Measurements from ENCODE around the gene LARP1.

The LARP1 gene

DNA sequence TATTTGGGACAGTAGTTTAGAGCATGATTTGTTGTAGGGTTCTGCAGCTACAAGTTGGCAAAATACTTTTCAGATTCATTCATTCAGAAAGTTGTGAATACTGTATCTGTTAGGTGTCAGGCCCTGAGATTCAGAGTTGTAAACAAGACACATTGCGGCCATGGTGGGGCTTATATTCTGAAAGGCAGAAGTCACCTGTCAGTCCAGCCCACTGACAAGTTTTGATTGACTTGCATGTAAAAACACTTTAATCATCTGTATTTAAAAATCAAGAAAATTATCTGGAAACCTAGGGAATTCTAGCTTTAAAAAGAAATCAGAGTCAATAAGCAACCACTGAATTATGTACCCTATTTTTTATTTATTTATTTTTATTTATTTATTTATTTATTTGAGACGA, 13.0 kb downstream of the LARP1 start:
- TF ChIP-seq ARNTL (CRISPR knock-in tag; IDR thresholded peaks at IDR 0.05; ENCODE audit: borderline replicate concordance, low read depth): no peak
- ATAC-seq: no peak

DNA sequence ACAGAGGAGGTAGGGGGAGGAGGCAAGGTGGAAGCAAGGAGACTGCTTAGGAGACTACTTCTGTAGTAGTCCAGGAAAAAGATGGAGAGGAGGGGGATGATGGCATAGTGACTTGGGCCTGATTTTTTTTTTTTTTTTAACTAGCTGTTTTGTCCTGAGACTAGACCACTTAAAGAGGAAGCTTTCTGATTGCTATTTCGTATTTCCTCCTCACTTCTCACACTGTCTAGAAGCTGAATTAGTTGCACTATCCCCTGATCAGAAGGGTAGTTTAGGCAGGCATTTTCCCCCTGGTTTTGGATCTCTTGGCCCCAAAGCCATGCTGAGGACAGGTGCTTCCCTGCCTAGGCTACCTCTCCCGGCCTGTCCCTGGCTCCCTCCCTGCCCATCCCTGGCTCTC, 14.9 kb downstream of the LARP1 start:
- TF ChIP-seq ZNF8 (CRISPR knock-in tag; IDR thresholded peaks at IDR 0.05): no peak
- no peak for TF ChIP-seq RARB (CRISPR knock-in tag; IDR thresholded peaks at IDR 0.05)
- TF ChIP-seq ISL1 (CRISPR knock-in tag; IDR thresholded peaks at IDR 0.05): no peak
- no peak for TF ChIP-seq ZNF565 (CRISPR knock-in tag; conservative IDR thresholded peaks at IDR 0.05; ENCODE audit: low read depth)
- TF ChIP-seq PPARA (CRISPR knock-in tag; IDR thresholded peaks at IDR 0.05; ENCODE audit: borderline replicate concordance): no peak
- no peak for TF ChIP-seq OSR1 (CRISPR knock-in tag; IDR thresholded peaks at IDR 0.05)
- TF ChIP-seq, protein P1, sequence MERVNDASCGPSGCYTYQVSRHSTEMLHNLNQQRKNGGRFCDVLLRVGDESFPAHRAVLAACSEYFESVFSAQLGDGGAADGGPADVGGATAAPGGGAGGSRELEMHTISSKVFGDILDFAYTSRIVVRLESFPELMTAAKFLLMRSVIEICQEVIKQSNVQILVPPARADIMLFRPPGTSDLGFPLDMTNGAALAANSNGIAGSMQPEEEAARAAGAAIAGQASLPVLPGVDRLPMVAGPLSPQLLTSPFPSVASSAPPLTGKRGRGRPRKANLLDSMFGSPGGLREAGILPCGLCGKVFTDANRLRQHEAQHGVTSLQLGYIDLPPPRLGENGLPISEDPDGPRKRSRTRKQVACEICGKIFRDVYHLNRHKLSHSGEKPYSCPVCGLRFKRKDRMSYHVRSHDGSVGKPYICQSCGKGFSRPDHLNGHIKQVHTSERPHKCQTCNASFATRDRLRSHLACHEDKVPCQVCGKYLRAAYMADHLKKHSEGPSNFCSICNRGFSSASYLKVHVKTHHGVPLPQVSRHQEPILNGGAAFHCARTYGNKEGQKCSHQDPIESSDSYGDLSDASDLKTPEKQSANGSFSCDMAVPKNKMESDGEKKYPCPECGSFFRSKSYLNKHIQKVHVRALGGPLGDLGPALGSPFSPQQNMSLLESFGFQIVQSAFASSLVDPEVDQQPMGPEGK (CRISPR knock-in tag; IDR thresholded peaks at IDR 0.05; ENCODE audit: borderline replicate concordance): no peak
- no peak for TF ChIP-seq ARNTL (CRISPR knock-in tag; IDR thresholded peaks at IDR 0.05; ENCODE audit: borderline replicate concordance, low read depth)
- TF ChIP-seq CSDC2 (CRISPR knock-in tag; IDR thresholded peaks at IDR 0.05): no peak
- TF ChIP-seq TCF4 (CRISPR knock-in tag; IDR thresholded peaks at IDR 0.05; ENCODE audit: borderline replicate concordance): no peak
- TF ChIP-seq, protein P2, sequence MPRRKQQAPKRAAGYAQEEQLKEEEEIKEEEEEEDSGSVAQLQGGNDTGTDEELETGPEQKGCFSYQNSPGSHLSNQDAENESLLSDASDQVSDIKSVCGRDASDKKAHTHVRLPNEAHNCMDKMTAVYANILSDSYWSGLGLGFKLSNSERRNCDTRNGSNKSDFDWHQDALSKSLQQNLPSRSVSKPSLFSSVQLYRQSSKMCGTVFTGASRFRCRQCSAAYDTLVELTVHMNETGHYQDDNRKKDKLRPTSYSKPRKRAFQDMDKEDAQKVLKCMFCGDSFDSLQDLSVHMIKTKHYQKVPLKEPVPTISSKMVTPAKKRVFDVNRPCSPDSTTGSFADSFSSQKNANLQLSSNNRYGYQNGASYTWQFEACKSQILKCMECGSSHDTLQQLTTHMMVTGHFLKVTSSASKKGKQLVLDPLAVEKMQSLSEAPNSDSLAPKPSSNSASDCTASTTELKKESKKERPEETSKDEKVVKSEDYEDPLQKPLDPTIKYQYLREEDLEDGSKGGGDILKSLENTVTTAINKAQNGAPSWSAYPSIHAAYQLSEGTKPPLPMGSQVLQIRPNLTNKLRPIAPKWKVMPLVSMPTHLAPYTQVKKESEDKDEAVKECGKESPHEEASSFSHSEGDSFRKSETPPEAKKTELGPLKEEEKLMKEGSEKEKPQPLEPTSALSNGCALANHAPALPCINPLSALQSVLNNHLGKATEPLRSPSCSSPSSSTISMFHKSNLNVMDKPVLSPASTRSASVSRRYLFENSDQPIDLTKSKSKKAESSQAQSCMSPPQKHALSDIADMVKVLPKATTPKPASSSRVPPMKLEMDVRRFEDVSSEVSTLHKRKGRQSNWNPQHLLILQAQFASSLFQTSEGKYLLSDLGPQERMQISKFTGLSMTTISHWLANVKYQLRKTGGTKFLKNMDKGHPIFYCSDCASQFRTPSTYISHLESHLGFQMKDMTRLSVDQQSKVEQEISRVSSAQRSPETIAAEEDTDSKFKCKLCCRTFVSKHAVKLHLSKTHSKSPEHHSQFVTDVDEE (CRISPR knock-in tag; IDR thresholded peaks at IDR 0.05): no peak
- TF ChIP-seq, protein P3, sequence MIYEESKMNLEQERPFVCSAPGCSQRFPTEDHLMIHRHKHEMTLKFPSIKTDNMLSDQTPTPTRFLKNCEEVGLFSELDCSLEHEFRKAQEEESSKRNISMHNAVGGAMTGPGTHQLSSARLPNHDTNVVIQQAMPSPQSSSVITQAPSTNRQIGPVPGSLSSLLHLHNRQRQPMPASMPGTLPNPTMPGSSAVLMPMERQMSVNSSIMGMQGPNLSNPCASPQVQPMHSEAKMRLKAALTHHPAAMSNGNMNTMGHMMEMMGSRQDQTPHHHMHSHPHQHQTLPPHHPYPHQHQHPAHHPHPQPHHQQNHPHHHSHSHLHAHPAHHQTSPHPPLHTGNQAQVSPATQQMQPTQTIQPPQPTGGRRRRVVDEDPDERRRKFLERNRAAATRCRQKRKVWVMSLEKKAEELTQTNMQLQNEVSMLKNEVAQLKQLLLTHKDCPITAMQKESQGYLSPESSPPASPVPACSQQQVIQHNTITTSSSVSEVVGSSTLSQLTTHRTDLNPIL (CRISPR knock-in tag; IDR thresholded peaks at IDR 0.05; ENCODE audit: low read depth): no peak
- TF ChIP-seq ESRRG (CRISPR knock-in tag; IDR thresholded peaks at IDR 0.05): no peak
- no peak for TF ChIP-seq ZNF70 (CRISPR knock-in tag; IDR thresholded peaks at IDR 0.05)
- no peak for TF ChIP-seq POU6F1 (CRISPR knock-in tag; IDR thresholded peaks at IDR 0.05; ENCODE audit: borderline replicate concordance, low read depth)
- TF ChIP-seq CSRNP3 (CRISPR knock-in tag; IDR thresholded peaks at IDR 0.05): no peak
- TF ChIP-seq ZC3H10 (CRISPR knock-in tag; IDR thresholded peaks at IDR 0.05): no peak
- no peak for TF ChIP-seq BACH2 (CRISPR knock-in tag; IDR thresholded peaks at IDR 0.05; ENCODE audit: borderline replicate concordance)
- no peak for ATAC-seq

DNA sequence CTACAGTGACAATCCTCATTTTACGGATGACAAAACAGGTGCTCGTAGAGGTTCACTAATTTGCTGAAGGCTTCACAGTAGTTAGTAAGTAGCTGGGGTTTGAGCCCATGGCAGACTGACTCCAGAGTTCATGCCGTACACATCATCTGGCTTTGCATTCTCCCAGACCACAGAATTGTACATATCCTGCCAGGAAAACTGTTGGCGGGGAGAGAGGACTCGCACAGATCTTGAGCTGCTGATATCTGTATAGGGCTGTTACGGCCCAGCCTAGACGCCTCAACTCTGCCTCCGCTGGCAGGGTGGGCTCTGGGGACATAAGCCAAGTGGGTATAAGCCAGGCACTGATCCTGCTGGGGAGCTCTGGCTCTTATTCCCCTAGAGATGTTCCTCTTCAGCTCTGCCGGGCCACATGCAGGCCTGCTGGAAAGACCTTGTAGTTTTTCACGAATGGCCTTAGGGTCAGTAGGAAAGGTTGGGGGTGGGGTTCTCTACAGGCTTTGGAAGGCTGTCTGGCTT, 16.3 kb downstream of the LARP1 start:
- ATAC-seq: peak; percentile 95

GRCh38 chr5:154773326-154773725, 18.1 kb downstream of the LARP1 start:
- TF ChIP-seq ZNF70 (CRISPR knock-in tag; IDR thresholded peaks at IDR 0.05) (no peak), ZFP3 (CRISPR knock-in tag; IDR thresholded peaks at IDR 0.05) (no peak), CSRNP3 (CRISPR knock-in tag; IDR thresholded peaks at IDR 0.05) (no peak), ZNF565 (CRISPR knock-in tag; conservative IDR thresholded peaks at IDR 0.05; ENCODE audit: low read depth) (no peak), ISL1 (CRISPR knock-in tag; IDR thresholded peaks at IDR 0.05) (no peak), ARNTL (CRISPR knock-in tag; IDR thresholded peaks at IDR 0.05; ENCODE audit: borderline replicate concordance, low read depth) (no peak), BACH2 (CRISPR knock-in tag; IDR thresholded peaks at IDR 0.05; ENCODE audit: borderline replicate concordance) (no peak), ZC3H10 (CRISPR knock-in tag; IDR thresholded peaks at IDR 0.05) (no peak), TCF4 (CRISPR knock-in tag; IDR thresholded peaks at IDR 0.05; ENCODE audit: borderline replicate concordance) (no peak)
- TF ChIP-seq, protein P3 (CRISPR knock-in tag; IDR thresholded peaks at IDR 0.05; ENCODE audit: low read depth): no peak
- TF ChIP-seq, protein P1 (CRISPR knock-in tag; IDR thresholded peaks at IDR 0.05; ENCODE audit: borderline replicate concordance): no peak
- ATAC-seq: no peak

More for the DNA sequence above, 16.3 kb downstream of the LARP1 start:
- TF ChIP-seq ZNF70 (CRISPR knock-in tag; IDR thresholded peaks at IDR 0.05) (no peak), TCF4 (CRISPR knock-in tag; IDR thresholded peaks at IDR 0.05; ENCODE audit: borderline replicate concordance) (peak; percentile 24; the same call in 1 of the 2 replicates), GLIS3 (CRISPR knock-in tag; IDR thresholded peaks at IDR 0.05) (no peak)
